GM12878 (cell line): ENCODE data around the gene MKRN2. TPM values are rescaled to one million over a fixed set of nuclear protein-coding genes. Genes with fewer than 3 reads are reported as not detected.

Experiments
- ATAC-seq: fragments of 200-7000 bp; cut with Tn5 transposase; 3 replicates; pipeline ENCODE4 v1.9.1; 2020; ENCODE audit warnings: mild to moderate bottlenecking, moderate library complexity
- BruUV-seq: library from RNA; stranded (reverse); fragments of 400-500 nt; replicated peaks from 2 replicates; lab custom pipeline; 2021; lab: Mats Ljungman, UMichigan
- CTCF ChIA-PET: fragments of 300-600 bp; sonication (Branson Sonifier 250); formaldehyde crosslinking; extraction: SDS; loops from one replicate; lab custom pipeline; 2021; ENCODE audit warnings: inconsistent platforms; lab: Yijun Ruan, JAX
- POLR2A ChIA-PET: fragments of 350-600 bp; formaldehyde crosslinking; extraction: SDS; loops from one replicate; lab custom pipeline; 2021; ENCODE audit warnings: inconsistent platforms; lab: Charles Lee
- RAD21 ChIA-PET: fragments of 300-600 bp; sonication (Branson Sonifier 250); formaldehyde crosslinking; loops from one replicate; lab custom pipeline; 2023; ENCODE audit warnings: antibody characterized with exemption; ENCODE audit not compliant: unreplicated experiment; lab: Charles Lee
- SMC1A ChIA-PET: fragments of 300-600 bp; sonication (Branson Sonifier 250); formaldehyde crosslinking; loops from one replicate; lab custom pipeline; 2023; ENCODE audit not compliant: unreplicated experiment, uncharacterized antibody; lab: Charles Lee
- DNase-seq: peaks from one replicate; pipeline ENCODE4 v3.0.0-alpha.2; 2011; ENCODE audit warnings: low read depth, low spot score
- FAIRE-seq: peaks from 3 replicates; lab custom pipeline; 2011; peaks lifted over from hg19 to GRCh38; lab: Jason Lieb, UNC
- H2AFZ ChIP-seq: 2 replicates; pipeline ENCODE4 v1.6.0; 2011; ENCODE audit warnings: low read depth, low read length, control low read depth; ENCODE audit not compliant: control insufficient read depth
- H3K27ac ChIP-seq: 2 replicates; pipeline ENCODE4 v1.5.1; 2011; ENCODE audit warnings: control low read depth; ENCODE audit not compliant: control insufficient read depth, insufficient read depth
- H3K27me3 ChIP-seq, 2 experiments: replicated peaks in 1 of 2; 2 replicates each; pipeline versions ENCODE4 v1.6.0 to v1.6.1; 2011; ENCODE audit warnings: low read length in 1 of 2; ENCODE audit not compliant: control insufficient read depth in 2 of 2, insufficient read depth in 2 of 2
- H3K36me3 ChIP-seq, 2 experiments: 2 replicates each; pipeline ENCODE4 v1.5.1; 2011; ENCODE audit warnings: low read length in 1 of 2; ENCODE audit not compliant: control insufficient read depth in 2 of 2, insufficient read depth in 2 of 2
- H3K4me1 ChIP-seq: 2 replicates; pipeline ENCODE4 v1.6.1; 2011; ENCODE audit warnings: mild to moderate bottlenecking, low read length, moderate library complexity, mixed read lengths; ENCODE audit not compliant: control insufficient read depth, insufficient read depth
- H3K4me2 ChIP-seq: 2 replicates; pipeline ENCODE4 v1.6.0; 2011; ENCODE audit warnings: control low read depth; ENCODE audit not compliant: control insufficient read depth, insufficient read depth
- H3K4me3 ChIP-seq: fragments of 200-600 bp; sonication (generic); 2 replicates; pipeline ENCODE4 v1.5.1; 2016
- H3K79me2 ChIP-seq: 2 replicates; pipeline ENCODE4 v1.6.0; 2011; ENCODE audit warnings: low read length; ENCODE audit not compliant: control insufficient read depth, insufficient read depth
- H3K9ac ChIP-seq: 2 replicates; pipeline ENCODE4 v1.8.0; 2011; ENCODE audit warnings: low read length, control low read depth, mixed read lengths; ENCODE audit not compliant: control insufficient read depth, insufficient read depth
- H3K9me3 ChIP-seq: replicated peaks from 3 replicates; pipeline ENCODE4 v1.5.1; 2011; ENCODE audit warnings: mild to moderate bottlenecking, low read length; ENCODE audit not compliant: control insufficient read depth, insufficient read depth
- H4K20me1 ChIP-seq: 2 replicates; pipeline ENCODE4 v1.6.0; 2011; ENCODE audit not compliant: control insufficient read depth, insufficient read depth
- BCL3 ChIP-seq: IDR thresholded peaks from 2 replicates; pipeline ENCODE4 v1.6.1; 2011; ENCODE audit warnings: borderline replicate concordance, low read depth, mild to moderate bottlenecking, moderate library complexity, low read length; ENCODE audit not compliant: insufficient read depth, poor library complexity, severe bottlenecking
- HSF1 ChIP-seq: fragments of 150-350 bp; IDR thresholded peaks from 2 replicates; pipeline ENCODE4 v1.6.1; 2014; ENCODE audit warnings: mild to moderate bottlenecking, low read depth, low read length
- IKZF2 ChIP-seq, 2 experiments: fragments of 450-650 bp; IDR thresholded peaks; 2 replicates each; pipeline ENCODE4 v1.6.1; 2017; ENCODE audit warnings: mild to moderate bottlenecking in 2 of 2, moderate library complexity in 2 of 2
- MTA3 ChIP-seq: IDR thresholded peaks from 2 replicates; pipeline ENCODE4 v1.6.1; 2012; ENCODE audit warnings: low read length, inconsistent platforms, borderline replicate concordance
- WGBS: methylation state at CpG from one replicate; pipeline ENCODE4 v1.1.6; 2016; ENCODE audit warnings: low lambda C conversion rate; ENCODE audit not compliant: insufficient replicate concordance, insufficient coverage; ENCODE audit errors: missing lambda C conversion rate; 5-methylcytosine and 5-hydroxymethylcytosine counted together
- in situ Hi-C: fragments of 300-500 bp; cut with MboI; formaldehyde crosslinking; loops from 9 replicates; pipeline ENCODE4 v1.14.3; 2018; ENCODE audit warnings: mixed read lengths
- intact Hi-C: fragments of 100-400 bp; cut with micrococcal nuclease; formaldehyde crosslinking; loops from one replicate; pipeline ENCODE4 v1.14.2; 2022; ENCODE audit not compliant: unreplicated experiment
- polyA plus RNA-seq, 11 experiments: library from polyadenylated mRNA; depleted of rRNA in 4 of 11; unstranded in 6 of 11; stranded (reverse) in 5 of 11; fragments of >200 nt; fragmentation: Nextera tagmentation in 4 of 11; fragmentation: Illumina TruSeq in 1 of 11; extraction: Ambion mirVana in 4 of 11; extraction: Trizol in 1 of 11; gene quantifications; 1 replicate in 1 of 11; 2 replicates in 10 of 11; pipeline versions ENCODE4 v1.2.1 to v1.2.3, GENCODE V29; 2011 to 2016; ENCODE audit warnings: inconsistent platforms in 2 of 11, missing spikeins in 2 of 11, low read depth in 1 of 11
- total RNA-seq, 4 experiments: library from RNA; depleted of rRNA in 3 of 4; stranded (reverse); fragments of >200 nt in 3 of 4; fragmentation: Illumina TruSeq in 1 of 4; extraction: Trizol in 1 of 4; gene quantifications; 2 replicates each; pipeline versions ENCODE4 v1.2.1 to v1.2.3, GENCODE V29; 2013 to 2021

Gene MKRN2
- total and polyA plus RNA-seq, 10 of the 15 experiments (the other 5 are each of a cell fraction or from before 2014, with no cell fraction given) = 15.4 to 40.7 (median 34.4) TPM

- peaks cover 40 to 41% of the 10 kb centered on the region in 2 experiments; a peak in 3 of 4 replicates for H3K36me3 ChIP-seq
- 98% methylated on average over 7 of the region's 7 CpGs for WGBS
- in situ Hi-C loops = no loop called here
- RAD21 ChIA-PET = interaction anchor here (0.8 to 1.6 kb wide), 3 partner anchors 18 to 132 kb away, joined by 3 to 4 read pairs (median 3); no protein-coding TSS in a partner anchor
- FAIRE-seq (no peak), DNase-seq (no peak), ATAC-seq (no peak)
- H4K20me1 ChIP-seq = no peaks in the 10 kb centered on the region
- no peaks in the 10 kb centered on the region for H3K27me3 ChIP-seq
- SMC1A ChIA-PET = interaction anchor here (0.6 to 1.0 kb wide), 2 partner anchors 11 to 22 kb away, joined by 3 to 5 read pairs; no protein-coding TSS in a partner anchor
- no peaks in the 10 kb centered on the region for H3K79me2 ChIP-seq
- H3K4me2 ChIP-seq = no peak overlapping the region
- no peak overlapping the region for H2AFZ ChIP-seq
- no peak overlapping the region for H3K9ac ChIP-seq
- intact Hi-C loops = no loop called here
- H3K4me3 ChIP-seq = no peak overlapping the region
- no peaks in the 10 kb centered on the region for H3K9me3 ChIP-seq
- H3K27ac ChIP-seq = no peak overlapping the region
- TF ChIP-seq IKZF2 (IDR thresholded peaks at IDR 0.05) = no peak
- no peak for TF ChIP-seq MTA3
- POLR2A ChIA-PET = no interaction called here
- CTCF ChIA-PET = interaction anchor here (0.9 to 1.2 kb wide), 3 partner anchors 9 to 131 kb away, joined by 3 to 6 read pairs (median 3); no protein-coding TSS in a partner anchor
- BruUV-seq = no TSS peak
- peaks cover 6% of the 10 kb centered on the region; the same call in 1 of the 2 replicates for H3K4me1 ChIP-seq
Measured at GRCh38 chr3:12588039-12589009, 31.4 kb downstream of the MKRN2 start.

- H3K27ac ChIP-seq = no peak overlapping the region
- no peak overlapping the region for H3K9ac ChIP-seq
- H2AFZ ChIP-seq = no peak overlapping the region
- peaks cover 29 to 41% of the 10 kb centered on the region in 2 experiments for H3K36me3 ChIP-seq
- intact Hi-C loops (no loop called here), in situ Hi-C loops (no loop called here)
- SMC1A ChIA-PET = no interaction called here
- no peaks in the 10 kb centered on the region for H3K79me2 ChIP-seq
- CTCF ChIA-PET = interaction anchor here (1.0 kb wide), 1 partner anchor 16 kb away, joined by 3 read pairs; no protein-coding TSS in a partner anchor
- H3K4me1 ChIP-seq = peaks cover 6% of the 10 kb centered on the region; the same call in 1 of the 2 replicates
- no peaks in the 10 kb centered on the region for H3K27me3 ChIP-seq
- FAIRE-seq (no peak), DNase-seq (no peak), ATAC-seq (no peak)
- H3K4me3 ChIP-seq = no peak overlapping the region
- 100% methylated on average over 1 of the region's 4 CpGs for WGBS
- no peaks in the 10 kb centered on the region for H3K9me3 ChIP-seq
- TF ChIP-seq BCL3 = no peak
- no peak for TF ChIP-seq HSF1
- POLR2A ChIA-PET = interaction anchor here (0.8 kb wide), 2 partner anchors 16 to 135 kb away, joined by 3 to 7 read pairs; no protein-coding TSS in a partner anchor
- no peak overlapping the region for H3K4me2 ChIP-seq
- no peaks in the 10 kb centered on the region for H4K20me1 ChIP-seq
- BruUV-seq = no TSS peak
- RAD21 ChIA-PET = interaction anchor here (0.5 kb wide), 1 partner anchor 12 kb away, joined by 3 read pairs; no protein-coding TSS in a partner anchor
Measured at GRCh38 chr3:12590096-12590495, 33.2 kb downstream of the MKRN2 start.
